HG03354 (cell line): ENCODE results near the gene C3.
"Not testable (repeated sequence)": the region's sequence is repeated elsewhere in the genome, so short reads cannot be mapped to it uniquely, and the experiment has no call there.

ENCODE experiments used
- ATAC-seq: cut with Tn5 transposase; IDR thresholded peaks from one replicate; pipeline ENCODE4 v1.9.1; 2021; ENCODE audit warnings: mild to moderate bottlenecking; ENCODE audit not compliant: unreplicated experiment, poor library complexity, severe bottlenecking

Gene C3

GRCh38 chr19:6640333-6640732 is 80.1 kb downstream of the C3 start:
- ATAC-seq, result not testable (repeated sequence)

- ATAC-seq, result no peak
Measured at GRCh38 chr19:6639439-6639838, 81.0 kb downstream of the C3 start.

- not testable (repeated sequence) for ATAC-seq
Measured at GRCh38 chr19:6633456-6633813, 87.0 kb downstream of the C3 start.

- not testable (repeated sequence) for ATAC-seq
Measured at GRCh38 chr19:6632747-6633455, 87.5 kb downstream of the C3 start.

- no peak for ATAC-seq
Measured at GRCh38 chr19:6632002-6632621, 88.3 kb downstream of the C3 start.
